Activated T-helper 2 cell treated with anti-CD3 and anti-CD28 coated beads, Interferon-gamma antibody, Interleukin-2, Interleukin-4, amounts not matched to agents 10 μg/mL and 5 μg/mL and 100 μg/mL, durations not matched to agents 14 hours and 24 hours and 36 hours (primary cell): Measurements from ENCODE around the gene XPA. TPM values are rescaled to one million over a fixed set of nuclear protein-coding genes. Genes with fewer than 3 reads are reported as not detected.
"Not testable (repeated sequence)": the region's sequence is repeated elsewhere in the genome, so short reads cannot be mapped to it uniquely, and the experiment has no call there.

ENCODE experiments used
- DNase-seq: peaks from one replicate; pipeline ENCODE4 v3.0.0; 2021; ENCODE audit warnings: low spot score
- H3K27ac Mint-ChIP-seq: one replicate; pipeline ENCODE4 v1.8.0; 2021; ENCODE audit warnings: mixed read lengths
- H3K27me3 Mint-ChIP-seq: one replicate; pipeline ENCODE4 v1.8.0; 2021; ENCODE audit warnings: low read depth, mixed read lengths
- H3K36me3 Mint-ChIP-seq: one replicate; pipeline ENCODE4 v1.8.0; 2021; ENCODE audit warnings: low read depth, mixed read lengths
- H3K4me1 Mint-ChIP-seq: one replicate; pipeline ENCODE4 v1.8.0; 2021; ENCODE audit warnings: low read depth, mixed read lengths
- H3K4me3 Mint-ChIP-seq: one replicate; pipeline ENCODE4 v1.8.0; 2021; ENCODE audit warnings: low read depth, mild to moderate bottlenecking, moderate library complexity, mixed read lengths
- H3K9me3 Mint-ChIP-seq: one replicate; pipeline ENCODE4 v1.8.0; 2021; ENCODE audit warnings: mixed read lengths
- intact Hi-C: fragments of 100-400 bp; cut with micrococcal nuclease; formaldehyde crosslinking; loops from one replicate; pipeline ENCODE4 v1.15.1; 2023
- total RNA-seq: library from RNA; stranded (reverse); gene quantifications from 2 replicates; pipeline ENCODE4 v1.2.3, GENCODE V29; 2022

The XPA gene
- total RNA-seq, 1 donor from 2014 or later: 14.6 TPM

GRCh38 chr9:97717866-97718265 lies 20.7 kb upstream of the XPA start:
- Mint-ChIP-seq H3K4me1 (peaks cover 16% of the 10 kb centered on the region), H3K9me3 (peaks cover 7% of the 10 kb centered on the region), H3K27me3 (peaks cover 33% of the 10 kb centered on the region), H3K4me3 (no peak overlapping the region), H3K27ac (no peak overlapping the region), H3K36me3 (no peaks in the 10 kb centered on the region)
- DNase-seq: no peak
- intact Hi-C loops: no loop called here

- H3K27me3 Mint-ChIP-seq: peaks cover 20% of the 10 kb centered on the region
- no peak overlapping the region for H3K4me3 Mint-ChIP-seq
- intact Hi-C loops: loop anchor here (5.0 kb wide), 1 partner anchor 138 kb away; the partner anchor contains the start of gene FOXE1
- no peaks in the 10 kb centered on the region for H3K9me3 Mint-ChIP-seq
- no peak overlapping the region for H3K27ac Mint-ChIP-seq
- no peaks in the 10 kb centered on the region for H3K36me3 Mint-ChIP-seq
- H3K4me1 Mint-ChIP-seq: peaks cover 26% of the 10 kb centered on the region
- no peak for DNase-seq
These were observed 17.3 kb upstream of the XPA start for GRCh38 chr9:97714435-97714834.

- Mint-ChIP-seq H3K4me3 (no peak overlapping the region), H3K9me3 (no peaks in the 10 kb centered on the region), H3K27me3 (peaks cover 25% of the 10 kb centered on the region), H3K27ac (no peak overlapping the region), H3K4me1 (peaks cover 23% of the 10 kb centered on the region), H3K36me3 (no peaks in the 10 kb centered on the region)
- intact Hi-C loops: loop anchor here (2.0 to 5.0 kb wide), 3 partner anchors 141 to 324 kb away; partner anchors contain the start of gene FOXE1
- DNase-seq: no peak
These were observed 14.1 kb upstream of the XPA start for GRCh38 chr9:97711223-97711626.

- H3K27me3 Mint-ChIP-seq: peaks cover 25% of the 10 kb centered on the region
- H3K4me1 Mint-ChIP-seq: peaks cover 28% of the 10 kb centered on the region
- H3K27ac Mint-ChIP-seq: no peak overlapping the region
- DNase-seq: peak; percentile 25
- no peaks in the 10 kb centered on the region for H3K9me3 Mint-ChIP-seq
- intact Hi-C loops: loop anchor here (2.0 to 5.0 kb wide), 3 partner anchors 142 to 324 kb away; partner anchors contain the start of gene FOXE1
- H3K36me3 Mint-ChIP-seq: no peaks in the 10 kb centered on the region
- H3K4me3 Mint-ChIP-seq: no peak overlapping the region
These were observed 13.4 kb upstream of the XPA start for GRCh38 chr9:97710356-97711222.

- Mint-ChIP-seq H3K9me3 (no peaks in the 10 kb centered on the region), H3K4me1 (peaks cover 36% of the 10 kb centered on the region), H3K27ac (no peak overlapping the region), H3K4me3 (no peak overlapping the region), H3K27me3 (peaks cover 24% of the 10 kb centered on the region), H3K36me3 (no peaks in the 10 kb centered on the region)
- intact Hi-C loops: loop anchor here (10.0 kb wide), 1 partner anchor 291 kb away; the partner anchor contains the start of gene TDRD7
- no peak for DNase-seq
These were observed 9.1 kb upstream of the XPA start for GRCh38 chr9:97706246-97706645.

- H3K27me3 Mint-ChIP-seq: peaks cover 24% of the 10 kb centered on the region
These were observed 8.3 kb upstream of the XPA start for GRCh38 chr9:97705354-97705950.

GRCh38 chr9:97704851-97705250 lies 7.7 kb upstream of the XPA start:
- Mint-ChIP-seq H3K4me1 (peaks cover 29% of the 10 kb centered on the region), H3K36me3 (no peaks in the 10 kb centered on the region), H3K27ac (peak overlapping the region; percentile 23), H3K27me3 (peaks cover 21% of the 10 kb centered on the region), H3K9me3 (no peaks in the 10 kb centered on the region), H3K4me3 (no peak overlapping the region)
- intact Hi-C loops: loop anchor here (5.0 to 10.0 kb wide), 2 partner anchors 290 to 352 kb away; partner anchors contain the start of genes NANS and TDRD7
- DNase-seq: no peak

More at GRCh38 chr9:97705354-97705950, 8.3 kb upstream of the XPA start:
- Mint-ChIP-seq H3K4me3 (no peak overlapping the region), H3K9me3 (no peaks in the 10 kb centered on the region), H3K27ac (no peak overlapping the region), H3K4me1 (peaks cover 29% of the 10 kb centered on the region), H3K36me3 (no peaks in the 10 kb centered on the region)
- intact Hi-C loops: loop anchor here (10.0 kb wide), 1 partner anchor 291 kb away; the partner anchor contains the start of gene TDRD7
- no peak for DNase-seq

- DNase-seq: no peak
- intact Hi-C loops: loop anchor here (5.0 to 10.0 kb wide), 2 partner anchors 290 to 353 kb away; partner anchors contain the start of genes NANS and TDRD7
- no peaks in the 10 kb centered on the region for H3K36me3 Mint-ChIP-seq
- peak overlapping the region; percentile 86 for H3K27ac Mint-ChIP-seq
- no peaks in the 10 kb centered on the region for H3K9me3 Mint-ChIP-seq
- H3K4me3 Mint-ChIP-seq: no peak overlapping the region
- peaks cover 32% of the 10 kb centered on the region for H3K4me1 Mint-ChIP-seq
- H3K27me3 Mint-ChIP-seq: peaks cover 20% of the 10 kb centered on the region
These were observed 7.2 kb upstream of the XPA start for GRCh38 chr9:97704345-97704677.

- intact Hi-C loops: loop anchor here (5.0 to 10.0 kb wide), 2 partner anchors 289 to 354 kb away; partner anchors contain the start of genes NANS and TDRD7
- no peak for DNase-seq
- Mint-ChIP-seq H3K27me3 (peaks cover 20% of the 10 kb centered on the region), H3K4me1 (peaks cover 33% of the 10 kb centered on the region), H3K4me3 (no peak overlapping the region), H3K27ac (peak overlapping the region; percentile 86), H3K36me3 (no peaks in the 10 kb centered on the region), H3K9me3 (no peaks in the 10 kb centered on the region)
These were observed 6.6 kb upstream of the XPA start for GRCh38 chr9:97703437-97704344.

- not testable (repeated sequence) for H3K36me3 Mint-ChIP-seq, H3K27ac Mint-ChIP-seq, H3K27me3 Mint-ChIP-seq, H3K9me3 Mint-ChIP-seq, H3K4me3 Mint-ChIP-seq, DNase-seq
- H3K4me1 Mint-ChIP-seq: peaks cover 49% of the 10 kb centered on the region
- intact Hi-C loops: loop anchor here (5.0 to 10.0 kb wide), 3 partner anchors 202 to 357 kb away; partner anchors contain the start of genes NANS and TDRD7
These were observed 2.7 kb upstream of the XPA start for GRCh38 chr9:97699824-97700223.

GRCh38 chr9:97699281-97699680 lies 2.1 kb upstream of the XPA start:
- H3K9me3 Mint-ChIP-seq, H3K27ac Mint-ChIP-seq, DNase-seq, H3K27me3 Mint-ChIP-seq, H3K4me3 Mint-ChIP-seq: not testable (repeated sequence)
- intact Hi-C loops: loop anchor here (5.0 kb wide), 1 partner anchor 203 kb away; no protein-coding TSS in a partner anchor
- peaks cover 49% of the 10 kb centered on the region for H3K4me1 Mint-ChIP-seq
- peaks cover 14% of the 10 kb centered on the region for H3K36me3 Mint-ChIP-seq

- DNase-seq: no peak
- intact Hi-C loops: loop anchor here (5.0 kb wide), 1 partner anchor 203 kb away; no protein-coding TSS in a partner anchor
- no peak overlapping the region for H3K4me3 Mint-ChIP-seq
- H3K36me3 Mint-ChIP-seq: peaks cover 18% of the 10 kb centered on the region
- peaks cover 2% of the 10 kb centered on the region for H3K27me3 Mint-ChIP-seq
- no peak overlapping the region for H3K27ac Mint-ChIP-seq
- H3K9me3 Mint-ChIP-seq: no peaks in the 10 kb centered on the region
- peaks cover 49% of the 10 kb centered on the region for H3K4me1 Mint-ChIP-seq
These were observed 1.7 kb upstream of the XPA start for GRCh38 chr9:97698865-97699264.
